ENCODE results near the gene NLK.
"Not testable (repeated sequence)": the region's sequence is repeated elsewhere in the genome, so short reads cannot be mapped to it uniquely, and the experiment has no call there.

Gene NLK

DNA sequence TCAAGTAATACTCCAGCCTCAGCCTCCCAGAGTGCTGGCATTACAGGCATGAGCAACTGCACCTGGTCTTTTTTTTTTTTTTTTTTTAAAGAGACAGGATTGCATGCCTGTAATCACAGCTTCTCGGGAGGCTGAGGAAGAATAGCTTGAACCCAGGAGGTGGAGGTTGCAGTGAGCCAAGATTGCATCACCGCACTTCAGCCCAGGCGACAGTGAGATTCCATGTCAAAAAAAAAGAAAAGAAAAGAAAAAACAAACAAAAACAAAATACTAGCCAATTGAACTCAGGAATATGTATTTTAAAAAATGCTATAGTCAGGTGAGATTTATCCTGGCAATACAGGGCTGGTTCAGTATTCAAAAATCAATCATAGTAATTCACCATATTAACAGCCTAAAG lies 158.8 kb downstream of the NLK start:
- DNase-seq: no peak

DNA sequence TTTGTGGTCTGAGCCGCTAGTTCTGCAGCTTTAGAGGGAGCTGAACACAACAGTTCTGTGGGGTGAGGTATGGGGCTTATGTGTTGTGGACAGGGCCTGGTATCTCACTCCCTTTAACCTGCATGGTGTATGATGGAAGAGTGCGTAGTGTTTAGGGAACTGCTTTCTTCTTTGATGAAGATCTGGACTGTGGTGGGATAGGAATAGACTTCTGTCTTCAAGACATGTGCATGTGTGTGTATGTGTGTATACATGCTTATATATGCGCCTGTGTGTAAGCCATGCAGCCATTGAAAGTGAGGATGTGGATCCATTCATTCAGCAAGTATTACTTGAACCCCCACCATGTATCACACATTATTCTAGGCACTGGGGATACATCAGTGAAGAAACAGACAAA lies 161.8 kb downstream of the NLK start:
- DNase-seq: no peak

DNA sequence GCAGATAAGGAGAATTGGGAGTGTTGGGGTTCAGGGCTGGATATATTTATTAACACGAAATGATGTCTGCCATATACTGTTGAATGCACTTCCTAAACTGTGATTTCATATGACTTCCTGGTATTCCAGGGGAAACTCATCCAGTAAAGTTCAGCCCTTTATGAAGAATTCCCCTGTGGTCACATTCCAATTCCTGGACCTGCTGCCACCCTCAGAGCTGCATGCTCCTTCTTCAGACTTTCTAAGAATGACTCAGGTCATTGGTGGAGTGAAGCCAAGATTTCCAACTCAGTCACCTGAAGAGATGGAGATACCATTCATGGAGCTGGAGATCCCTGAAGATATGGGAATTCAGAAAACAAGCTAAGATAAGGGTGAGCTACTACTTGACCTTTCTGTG lies 162.3 kb downstream of the NLK start:
- peak; percentile 54 for DNase-seq

DNA sequence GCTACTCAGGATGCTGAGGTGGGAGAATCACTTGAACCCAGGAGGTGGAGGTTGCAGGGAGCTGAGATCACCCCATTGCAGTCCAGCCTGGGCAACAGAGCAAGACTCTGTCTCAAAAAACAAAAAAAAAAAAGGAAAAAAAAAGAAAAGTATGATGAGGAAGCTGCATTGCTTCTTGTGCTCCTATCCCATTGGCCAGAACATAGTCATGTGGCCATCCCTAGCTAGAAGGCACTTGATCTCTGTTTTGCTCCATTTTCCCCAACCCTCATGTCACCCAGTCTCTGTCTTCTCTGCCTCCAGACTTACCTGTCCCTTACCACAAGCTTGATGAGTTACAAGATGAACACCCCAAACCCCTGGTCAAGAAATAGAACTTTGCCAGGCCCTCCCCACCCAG lies 163.8 kb downstream of the NLK start:
- no peak for DNase-seq

DNA sequence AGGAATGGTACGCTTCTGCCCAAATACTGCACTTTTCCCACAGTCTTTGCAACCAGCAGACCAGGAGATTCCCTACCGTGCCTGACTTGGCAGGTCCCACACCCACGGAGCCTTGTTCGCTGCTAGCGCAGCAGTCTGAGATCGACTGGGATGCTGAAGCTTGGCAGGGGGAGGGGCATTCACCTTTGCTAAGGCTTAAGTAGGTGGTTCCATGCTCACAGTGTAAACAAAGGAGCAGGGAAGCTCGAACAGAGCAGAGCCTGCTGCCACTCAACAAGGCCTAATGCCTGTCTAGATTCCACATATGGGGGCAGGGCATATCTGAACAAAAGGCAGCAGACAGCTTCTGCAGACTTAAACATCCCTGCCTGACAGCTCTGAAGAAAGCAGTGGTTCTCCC lies 169.3 kb downstream of the NLK start:
- DNase-seq: no peak

DNA sequence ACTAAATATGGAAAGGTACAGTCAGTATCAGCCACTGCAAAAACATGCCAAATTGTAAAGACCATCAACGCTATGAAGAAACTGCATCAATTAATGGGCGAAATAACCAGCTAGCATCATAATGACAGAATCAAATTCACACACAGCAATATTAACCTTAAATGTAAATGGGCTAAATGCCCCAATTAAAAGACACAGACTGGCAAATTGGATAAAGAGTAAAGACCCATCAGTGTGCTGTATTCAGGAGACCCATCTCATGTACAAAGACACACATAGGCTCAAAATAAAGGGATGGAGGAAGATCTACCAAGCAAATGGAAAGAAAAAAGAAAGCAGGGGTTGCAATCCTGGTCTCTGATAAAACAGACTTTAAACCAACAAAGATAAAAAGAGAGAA lies 171.1 kb downstream of the NLK start:
- DNase-seq: not testable (repeated sequence)

DNA sequence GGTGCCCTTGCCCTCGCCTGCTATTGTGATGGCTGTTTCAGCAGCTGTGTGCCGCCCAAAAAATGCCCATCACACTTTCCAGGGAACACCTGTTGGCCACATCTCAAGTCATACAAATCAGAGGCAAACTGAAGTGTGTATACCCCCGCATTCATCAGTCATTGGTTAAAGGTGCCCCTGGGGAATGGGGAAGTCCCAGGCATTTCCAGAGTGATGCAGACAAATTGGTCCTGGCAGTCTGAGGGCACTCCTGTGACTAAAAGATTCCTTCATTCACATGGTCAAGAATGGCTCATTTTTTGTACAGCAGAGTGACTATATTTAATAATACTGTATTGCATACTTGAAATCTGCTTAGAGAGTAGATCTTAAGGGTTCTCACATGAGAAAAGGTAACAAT lies 173.6 kb downstream of the NLK start:
- DNase-seq: no peak

DNA sequence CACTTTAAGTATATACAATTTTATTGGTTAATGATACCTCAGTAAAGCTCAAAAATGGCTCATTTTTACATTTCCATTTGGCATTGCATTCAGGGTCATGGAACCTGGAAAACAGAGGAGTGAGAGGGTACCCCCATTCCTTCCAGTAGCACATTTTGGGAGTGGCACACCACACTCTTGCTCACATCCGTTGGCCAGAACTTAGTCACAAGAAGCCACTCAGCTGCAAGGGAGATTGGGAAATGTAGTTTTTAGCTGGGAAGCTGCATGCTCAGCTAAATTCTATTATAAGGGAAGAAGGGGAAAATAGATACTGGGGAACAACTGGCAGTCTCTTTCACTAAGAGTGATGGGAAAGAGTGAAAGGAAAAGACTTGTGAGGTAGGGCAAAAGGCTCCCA lies 174.1 kb downstream of the NLK start:
- no peak for DNase-seq

DNA sequence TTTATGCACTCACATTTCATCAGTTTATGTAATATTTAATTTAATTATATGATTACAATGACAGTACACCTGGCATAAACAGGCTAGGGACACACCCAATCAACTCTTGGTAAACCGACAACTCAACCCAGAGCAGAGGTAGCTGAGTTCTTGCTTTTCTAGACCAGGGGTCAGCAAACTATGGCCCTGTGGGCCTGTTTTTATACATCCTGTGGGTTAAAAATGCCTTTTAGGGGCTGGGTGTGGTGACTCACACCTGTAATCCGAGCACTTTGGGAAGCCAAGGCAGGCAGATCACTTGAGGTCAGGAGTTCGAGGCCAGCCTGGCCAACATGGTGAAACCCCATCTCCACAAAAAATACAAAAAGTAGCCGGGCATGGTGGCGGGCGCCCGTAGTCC lies 177.3 kb downstream of the NLK start:
- no peak for DNase-seq

DNA sequence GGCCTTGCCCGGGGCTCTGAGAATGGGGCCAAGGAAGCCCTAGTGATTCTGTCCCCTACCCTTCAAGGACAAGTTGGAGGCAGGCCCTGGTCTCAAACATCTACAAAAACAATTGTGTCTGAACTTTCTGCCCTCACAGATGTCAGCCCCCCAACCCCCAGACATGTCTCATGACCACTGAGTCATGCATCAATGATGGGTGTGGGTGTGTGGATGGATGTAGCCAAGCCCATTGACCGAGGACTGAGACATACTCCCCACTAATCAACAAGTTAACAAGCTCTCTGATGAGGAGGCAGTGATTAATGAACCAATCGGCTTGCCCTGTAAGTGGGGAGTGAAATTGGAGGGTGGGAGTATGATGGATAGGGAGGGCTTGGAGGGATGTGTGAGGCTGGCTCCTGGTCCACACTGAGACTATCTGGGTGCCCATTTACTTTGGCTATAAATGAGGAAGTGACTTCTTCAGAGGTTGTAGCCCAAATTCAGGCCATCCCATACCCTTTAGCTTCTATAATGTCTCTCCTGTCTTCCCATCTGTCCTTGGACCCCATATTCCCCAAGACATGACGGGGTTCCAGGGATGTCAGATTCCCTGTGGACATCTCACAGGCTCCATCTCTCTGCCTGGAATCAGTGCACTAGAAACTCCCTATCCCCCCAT lies 179.4 kb downstream of the NLK start:
- DNase-seq: no peak

DNA sequence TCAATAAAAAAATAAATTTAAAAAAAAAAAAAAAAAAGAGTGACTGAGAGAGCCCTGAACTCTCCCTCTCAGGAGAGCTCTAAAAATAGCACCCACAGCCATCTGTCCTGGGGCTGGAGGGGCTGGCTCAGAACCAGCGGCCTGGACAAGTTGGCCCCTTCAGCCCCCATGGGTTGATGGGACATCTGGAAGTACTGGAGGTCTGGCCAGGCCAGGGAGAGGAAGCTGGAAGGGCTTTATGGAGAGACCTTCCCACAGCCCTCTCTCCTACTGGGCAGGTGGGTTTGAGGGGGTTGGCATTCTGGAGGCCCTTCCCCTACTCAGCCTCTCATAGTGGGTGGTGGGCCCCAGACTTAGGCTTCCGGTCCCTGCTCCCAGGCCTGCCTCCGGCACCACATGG lies 182.8 kb downstream of the NLK start:
- DNase-seq: no peak

DNA sequence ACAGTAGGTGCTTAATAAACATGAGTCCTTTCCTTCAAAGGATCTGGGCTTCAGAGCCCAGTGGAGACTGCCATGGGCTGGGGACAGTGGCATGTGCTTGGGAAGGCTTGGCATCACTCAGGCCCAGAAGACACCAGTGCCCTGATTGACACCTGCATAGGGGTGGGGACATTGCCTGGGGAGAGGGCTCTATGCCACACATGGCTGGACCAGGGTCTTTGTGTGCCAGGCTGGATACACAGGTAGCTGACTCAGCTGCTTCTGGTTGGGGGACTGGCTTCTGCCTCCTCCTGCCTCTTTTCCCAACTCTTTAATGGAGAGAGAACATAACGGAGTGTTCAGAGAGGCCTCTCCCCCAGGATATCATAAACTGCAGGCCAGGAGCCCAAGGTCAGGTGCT lies 183.4 kb downstream of the NLK start:
- DNase-seq: no peak

DNA sequence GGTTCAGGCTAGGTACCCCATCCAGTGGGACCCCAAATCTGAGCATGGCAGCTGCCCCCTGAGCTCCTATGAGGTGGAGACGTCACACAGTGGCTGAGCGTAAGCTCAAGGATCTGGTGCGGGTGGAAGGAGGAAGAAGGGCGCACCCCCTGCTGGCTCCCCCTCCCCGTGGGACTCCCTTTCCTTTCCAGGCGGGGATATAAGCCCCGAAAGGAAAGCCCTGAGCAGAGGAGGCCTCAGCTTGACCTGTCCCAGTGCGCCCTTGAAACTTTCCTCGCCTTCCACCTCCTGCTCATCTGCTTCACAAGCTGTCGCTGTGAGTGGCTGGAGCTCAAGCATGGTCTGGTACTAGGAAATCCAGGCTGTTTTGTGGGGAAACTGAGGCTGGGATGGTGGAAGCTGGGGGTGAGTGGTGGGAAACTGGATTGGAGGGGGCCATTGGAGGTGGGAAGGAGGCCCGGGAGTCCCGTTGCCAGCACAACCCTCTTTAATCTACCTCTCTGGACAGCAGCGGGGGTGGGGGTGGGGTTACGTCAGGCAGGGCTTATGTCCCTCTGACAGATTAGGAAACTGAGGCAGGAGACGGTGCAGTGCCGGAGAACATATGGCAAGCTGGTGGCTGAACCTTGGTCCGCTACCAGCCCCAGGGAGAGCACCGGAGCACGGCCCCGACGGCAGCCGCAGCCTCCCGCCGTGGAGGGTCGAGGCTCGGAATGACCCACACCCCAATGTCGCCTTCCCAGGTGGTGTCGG lies 184.3 kb downstream of the NLK start:
- no peak for DNase-seq

DNA sequence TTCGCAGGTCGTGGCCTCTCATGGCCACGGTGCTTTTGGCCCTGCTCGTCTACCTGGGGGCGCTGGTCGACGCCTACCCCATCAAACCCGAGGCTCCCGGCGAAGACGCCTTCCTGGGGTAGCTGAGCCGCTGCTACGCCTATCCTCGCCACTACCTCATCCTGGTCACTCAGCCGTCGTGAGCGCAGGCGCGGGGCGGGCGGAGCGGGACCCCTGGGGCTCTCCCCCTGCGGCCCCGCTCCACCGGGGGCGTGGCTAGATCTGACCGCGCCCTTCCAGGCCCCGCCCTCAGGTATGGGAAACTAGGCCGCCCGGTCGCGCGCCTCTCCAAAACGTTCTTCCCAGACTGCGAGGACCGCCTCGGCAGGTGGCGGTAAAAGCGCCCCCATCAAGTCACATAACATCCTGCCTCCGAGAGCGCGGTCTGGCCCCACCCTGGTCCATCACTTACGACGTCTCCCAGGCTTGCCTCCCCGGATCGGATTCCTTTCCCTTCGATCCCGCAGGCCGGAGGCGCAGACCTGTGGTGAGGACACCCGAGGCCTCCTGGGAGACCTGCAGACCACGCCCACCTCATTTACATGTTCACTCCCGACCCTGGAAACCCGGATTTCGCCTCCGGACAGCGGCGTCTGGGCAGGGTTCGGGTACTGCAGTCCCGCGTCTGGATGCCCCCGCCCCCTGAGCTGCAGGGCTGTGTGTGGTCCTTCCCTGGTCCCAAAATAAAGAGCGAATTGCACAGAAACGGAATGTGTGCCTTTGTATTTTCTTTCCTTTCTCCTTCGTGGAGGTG lies 185.0 kb downstream of the NLK start:
- peak; percentile 12 for DNase-seq

DNA sequence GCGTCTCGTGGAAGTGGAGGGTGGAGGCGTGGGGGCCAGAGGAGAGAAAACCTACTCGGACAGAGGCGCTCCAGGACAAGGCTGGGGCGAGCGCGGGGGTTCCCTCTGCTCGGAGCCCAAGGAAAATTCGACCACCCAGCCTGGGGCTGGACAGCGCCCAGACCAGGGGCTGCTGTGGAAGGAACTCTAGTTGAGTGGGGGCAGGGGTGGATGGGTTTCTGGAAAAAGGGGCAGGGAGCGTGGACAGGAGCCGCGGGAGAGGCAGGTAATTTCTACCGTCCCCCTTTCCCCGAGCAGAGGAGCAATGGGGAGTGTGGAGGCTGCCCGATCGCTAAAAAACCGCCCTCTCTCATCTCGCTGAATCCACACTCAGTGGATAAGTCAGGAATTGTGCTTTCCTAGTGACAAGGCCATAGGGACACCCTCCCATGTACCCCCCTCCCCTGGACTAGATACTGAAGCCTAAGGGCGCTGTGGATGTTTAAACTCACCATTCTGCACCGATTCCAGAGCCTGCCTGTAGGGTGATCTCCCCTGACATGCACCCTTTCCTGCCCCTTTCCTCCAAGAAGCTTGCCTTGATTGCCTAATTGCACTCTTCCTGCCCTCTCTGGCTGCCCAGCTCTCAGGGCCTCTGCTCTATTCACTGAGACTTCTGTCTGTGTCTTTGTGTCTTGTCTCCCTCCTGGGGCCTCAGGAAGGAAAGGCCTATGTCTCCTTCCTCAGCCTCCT lies 185.8 kb downstream of the NLK start:
- no peak for DNase-seq

DNA sequence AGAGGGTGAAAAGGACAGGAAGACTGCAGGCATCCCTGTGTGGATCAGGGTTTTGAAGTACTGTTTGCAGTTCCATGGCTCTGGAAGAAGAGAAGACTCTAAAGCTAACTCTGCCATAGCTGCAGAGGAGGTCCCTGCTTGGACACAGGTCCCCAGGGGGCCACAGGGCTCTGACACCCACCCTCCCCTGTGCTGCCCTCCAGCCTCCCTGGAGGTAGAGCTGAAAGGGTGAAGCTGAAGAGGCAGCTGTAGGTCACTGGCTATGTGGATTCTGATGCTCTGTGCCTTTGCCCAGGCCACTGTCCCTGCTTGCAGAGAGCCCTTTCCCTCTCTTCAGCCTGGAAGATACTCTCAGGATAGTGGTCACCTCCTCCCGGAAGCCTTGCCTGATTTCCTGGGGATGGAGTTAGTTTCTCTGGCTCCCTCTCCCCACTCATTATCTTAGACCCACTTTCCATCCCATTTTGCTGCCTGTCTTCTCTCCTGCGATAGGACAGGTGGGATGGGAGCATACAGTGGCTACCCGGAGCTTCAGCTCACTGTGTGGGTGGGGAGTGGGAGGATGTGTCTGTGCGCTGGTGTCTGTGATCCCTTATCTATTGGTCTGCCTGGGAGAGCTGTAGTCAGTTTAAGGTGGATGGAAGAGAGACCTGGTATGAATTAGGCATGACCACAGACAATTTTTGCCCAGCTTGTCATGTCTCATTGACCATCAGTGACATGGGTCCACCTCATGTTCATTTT lies 186.7 kb downstream of the NLK start:
- DNase-seq: no peak

DNA sequence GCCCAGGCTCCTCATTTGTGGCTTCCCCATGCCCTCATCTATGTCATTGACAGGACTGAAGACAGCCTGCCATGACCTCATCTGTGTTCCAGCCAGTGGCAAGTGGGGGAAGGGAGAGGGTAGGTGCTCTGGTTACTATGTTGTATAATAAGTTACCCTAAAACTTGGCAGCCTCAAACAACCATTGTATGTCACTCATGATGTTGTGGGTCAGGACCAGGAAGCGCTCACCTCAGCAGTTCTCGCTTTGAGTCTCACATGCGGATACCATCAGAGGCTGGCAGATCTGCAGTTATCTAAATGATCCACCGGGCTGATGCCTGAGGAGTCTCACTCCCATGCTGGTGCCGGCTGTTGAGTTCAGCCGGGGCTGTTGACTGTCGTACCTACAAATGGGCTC lies 187.5 kb downstream of the NLK start:
- DNase-seq: no peak

DNA sequence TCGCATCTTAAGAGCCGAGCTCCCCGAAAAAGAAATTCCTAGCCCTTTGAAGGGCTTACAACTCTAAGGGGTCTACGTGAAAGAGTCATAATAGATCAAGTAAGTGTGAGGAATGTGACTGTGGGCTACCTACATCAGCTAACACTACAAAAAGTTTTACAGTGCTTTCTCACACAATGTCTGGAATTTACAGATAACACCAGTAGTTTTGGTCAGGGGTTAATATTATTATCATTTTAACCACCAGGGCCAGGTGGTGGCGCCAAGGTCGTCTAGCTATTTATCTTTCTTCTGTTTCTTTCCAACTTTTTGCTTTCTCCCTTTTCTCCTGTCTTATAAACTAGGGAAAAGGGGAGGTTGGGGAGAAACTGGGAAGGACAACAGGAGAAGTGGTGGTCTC lies 188.1 kb downstream of the NLK start:
- DNase-seq: not testable (repeated sequence)

DNA sequence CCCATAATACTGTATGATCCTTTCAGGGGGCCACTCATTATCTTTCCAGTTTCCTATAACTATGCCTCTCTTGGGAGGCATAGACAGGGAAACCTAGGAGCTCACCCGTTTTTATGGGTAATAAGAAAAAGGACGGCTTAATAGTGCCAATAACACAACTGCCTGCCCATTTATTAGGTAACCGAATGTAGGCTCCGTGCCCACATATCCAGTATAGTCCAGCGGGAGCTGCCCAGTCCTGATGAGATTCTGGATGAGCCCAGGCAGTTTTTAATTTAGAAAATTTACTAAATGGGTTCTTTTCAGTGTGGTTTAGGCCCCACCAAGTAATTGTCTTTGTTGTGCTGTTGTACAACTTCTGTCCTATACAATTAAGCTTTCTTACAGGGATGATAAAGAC lies 189.1 kb downstream of the NLK start:
- not testable (repeated sequence) for DNase-seq

DNA sequence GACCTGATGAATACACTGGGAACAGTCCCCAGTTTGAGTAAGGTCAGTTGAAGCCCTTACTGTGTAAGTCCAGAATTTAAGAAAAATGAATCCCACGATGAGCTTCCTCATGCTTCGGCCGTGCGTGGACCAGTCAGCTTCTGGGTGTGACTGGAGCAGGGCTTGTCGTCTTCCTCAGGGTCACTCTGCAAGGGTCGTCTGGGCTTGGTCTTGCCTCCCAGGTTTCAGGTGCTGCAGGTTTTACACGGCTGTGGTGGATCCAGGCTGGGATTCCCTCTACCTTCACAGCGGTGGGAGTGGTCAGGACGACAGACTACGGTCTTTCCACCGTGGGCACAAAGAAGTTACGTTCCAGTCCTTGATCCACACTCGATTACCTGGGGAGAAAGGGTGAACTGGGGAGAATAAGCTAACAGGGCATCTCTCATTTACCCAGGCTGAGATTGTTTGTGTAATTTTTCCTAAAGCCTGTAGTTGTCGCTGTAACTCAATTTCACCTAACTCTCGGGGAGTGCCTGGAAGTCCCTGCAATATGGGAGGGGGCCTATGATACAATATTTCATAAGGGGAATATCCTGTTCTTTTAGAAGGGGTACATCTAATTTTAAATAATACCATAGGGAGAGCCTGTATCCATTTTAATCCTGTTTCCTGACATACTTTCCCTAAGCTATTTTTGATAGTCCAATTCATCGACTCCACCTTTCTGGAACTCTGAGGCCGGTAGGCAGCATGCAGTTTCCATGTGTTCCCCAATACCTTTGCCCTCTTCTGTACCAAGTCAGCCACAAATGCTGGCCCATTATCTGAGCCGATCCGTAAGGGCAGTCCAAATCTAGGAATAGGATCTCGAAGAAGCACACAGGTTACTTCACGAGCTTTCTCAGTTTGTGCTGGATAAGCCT lies 190.7 kb downstream of the NLK start:
- DNase-seq: not testable (repeated sequence)

Data from fibroblast of skin of abdomen (primary cell).